Large intestine (tissue), 3 donors: Measurements from ENCODE around the gene GINS3. TPM values are rescaled to one million over a fixed set of nuclear protein-coding genes. Genes with fewer than 3 reads are reported as not detected.
"Not testable (repeated sequence)": the region's sequence is repeated elsewhere in the genome, so short reads cannot be mapped to it uniquely, and the experiment has no call there.

Experiments used
- DNase-seq, 2 donors: peaks; one replicate each; pipeline versions ENCODE4 v3.0.0 to v3.0.0-alpha.2; 2013
- H3K27ac ChIP-seq: one replicate; pipeline ENCODE4 v1.5.1; 2013; ENCODE audit warnings: low read length
- H3K27me3 ChIP-seq: 2 replicates; pipeline ENCODE4 v1.6.1; 2013; ENCODE audit warnings: low read length; ENCODE audit not compliant: control insufficient read depth, insufficient read depth
- H3K36me3 ChIP-seq: 2 replicates; pipeline ENCODE4 v1.6.1; 2013; ENCODE audit warnings: low read length; ENCODE audit not compliant: control insufficient read depth, insufficient read depth
- H3K4me1 ChIP-seq: one replicate; pipeline ENCODE4 v1.6.1; 2013; ENCODE audit warnings: low read length; ENCODE audit not compliant: control insufficient read depth, insufficient read depth
- H3K4me3 ChIP-seq: one replicate; pipeline ENCODE4 v1.5.1; 2013; ENCODE audit warnings: low read length
- H3K9me3 ChIP-seq: one replicate; pipeline ENCODE4 v1.6.1; 2013; ENCODE audit warnings: mild to moderate bottlenecking, low read depth, low read length, moderate library complexity; ENCODE audit not compliant: control insufficient read depth
- WGBS: methylation state at CpG from one replicate; pipeline ENCODE4 v1.1.5; 2013; ENCODE audit warnings: low lambda C conversion rate; ENCODE audit not compliant: insufficient coverage; 5-methylcytosine and 5-hydroxymethylcytosine counted together
- polyA plus RNA-seq: library from polyadenylated mRNA; unstranded; fragments of 120-200 nt; gene quantifications from one replicate; pipeline ENCODE4 v1.2.1, GENCODE V29; 2013

The GINS3 gene
- polyA plus RNA-seq, 1 donor: 7.6 TPM

DNA sequence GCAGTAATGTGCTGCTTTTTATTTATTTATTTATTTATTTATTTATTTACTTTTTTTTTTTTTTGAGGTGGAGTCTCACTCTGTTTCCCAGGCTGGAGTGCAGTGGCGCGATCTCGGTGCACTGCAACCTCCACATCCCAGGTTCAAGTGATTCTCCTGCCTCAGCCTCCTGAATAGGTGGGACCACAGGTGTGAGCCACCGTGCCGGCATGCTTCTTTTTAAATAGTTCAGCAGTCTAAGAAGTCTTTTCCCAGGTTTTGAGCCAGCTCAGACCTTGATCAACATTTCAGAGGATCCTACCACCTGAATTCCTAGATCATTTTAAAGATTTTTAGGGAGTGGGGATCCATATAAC lies 20.3 kb downstream of the GINS3 start:
- WGBS: no CpG with 5 or more reads among the region's 5 CpGs
- H3K36me3 ChIP-seq, H3K4me3 ChIP-seq, DNase-seq, H3K27ac ChIP-seq, H3K27me3 ChIP-seq, H3K4me1 ChIP-seq, H3K9me3 ChIP-seq: not testable (repeated sequence)

DNA sequence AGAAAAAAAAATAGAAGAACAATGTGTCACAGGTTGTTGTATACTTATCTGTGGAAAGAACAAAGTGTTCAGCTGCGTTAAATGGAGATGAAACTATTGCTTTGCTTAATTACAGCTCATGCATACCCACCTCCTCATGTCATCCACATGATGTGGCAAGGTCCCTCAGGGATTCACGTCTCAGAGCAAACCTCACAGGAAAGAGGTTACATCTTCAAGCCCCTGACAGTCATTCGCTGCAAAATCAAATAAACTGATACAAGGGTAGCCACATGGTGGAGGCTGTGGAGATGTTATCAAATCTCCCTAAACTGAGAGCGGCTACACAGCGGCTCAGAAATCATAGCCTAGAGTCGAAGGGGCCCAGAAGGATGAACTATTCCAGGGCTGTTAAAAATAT lies 21.1 kb downstream of the GINS3 start:
- no peak for DNase-seq
- no CpG with 5 or more reads among the region's 6 CpGs for WGBS
- H3K36me3 ChIP-seq: no peaks in the 10 kb centered on the region

DNA sequence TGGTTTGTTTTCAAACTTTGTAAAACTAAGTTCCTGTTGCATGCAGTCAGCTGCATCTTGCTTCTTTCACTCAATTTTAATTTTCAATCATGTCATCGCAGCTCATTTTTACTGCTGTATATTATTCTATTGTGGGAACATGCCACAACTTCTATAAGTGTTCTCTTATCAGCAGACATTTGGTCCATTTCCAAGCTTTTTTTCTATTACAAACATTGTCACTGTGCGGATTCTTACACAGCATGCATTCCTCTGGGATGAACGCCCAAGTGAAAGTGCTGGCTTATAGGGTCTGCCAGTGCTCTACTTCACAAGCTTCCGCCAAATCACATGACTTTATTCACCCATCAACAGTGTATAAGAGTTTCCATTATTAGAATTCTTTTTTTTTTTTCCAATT lies 22.7 kb downstream of the GINS3 start:
- H3K4me3 ChIP-seq: no peak overlapping the region
- no peaks in the 10 kb centered on the region for H3K27me3 ChIP-seq
- 60% methylated on average over 1 of the region's 4 CpGs for WGBS
- DNase-seq: no peak
- H3K27ac ChIP-seq: no peak overlapping the region
- no peaks in the 10 kb centered on the region for H3K9me3 ChIP-seq
- H3K36me3 ChIP-seq: no peaks in the 10 kb centered on the region
- H3K4me1 ChIP-seq: no peaks in the 10 kb centered on the region

More for the DNA sequence above, 21.1 kb downstream of the GINS3 start:
- Histone ChIP-seq H3K9me3 (no peaks in the 10 kb centered on the region), H3K4me1 (no peaks in the 10 kb centered on the region), H3K27me3 (no peaks in the 10 kb centered on the region), H3K4me3 (no peak overlapping the region), H3K27ac (no peak overlapping the region)

- not testable (repeated sequence) for H3K4me1 ChIP-seq, H3K9me3 ChIP-seq, DNase-seq, H3K4me3 ChIP-seq, H3K27me3 ChIP-seq, H3K27ac ChIP-seq, H3K36me3 ChIP-seq
- no CpG with 5 or more reads among the region's 5 CpGs for WGBS
These were observed 23.7 kb downstream of the GINS3 start for GRCh38 chr16:58415961-58416360.

GRCh38 chr16:58417035-58417434 lies 24.8 kb downstream of the GINS3 start:
- DNase-seq: no peak
- no peak overlapping the region for H3K4me3 ChIP-seq
- H3K9me3 ChIP-seq: no peaks in the 10 kb centered on the region
- no peaks in the 10 kb centered on the region for H3K36me3 ChIP-seq
- H3K27ac ChIP-seq: no peak overlapping the region
- H3K4me1 ChIP-seq: no peaks in the 10 kb centered on the region
- H3K27me3 ChIP-seq: no peaks in the 10 kb centered on the region
- 100% methylated on average over 1 of the region's 10 CpGs for WGBS

- H3K27ac ChIP-seq: no peak overlapping the region
- no peaks in the 10 kb centered on the region for H3K9me3 ChIP-seq
- H3K27me3 ChIP-seq: no peaks in the 10 kb centered on the region
- DNase-seq: no peak
- H3K4me3 ChIP-seq: no peak overlapping the region
- no peaks in the 10 kb centered on the region for H3K4me1 ChIP-seq
- H3K36me3 ChIP-seq: no peaks in the 10 kb centered on the region
- WGBS: no CpG with 5 or more reads among the region's 5 CpGs
These were observed 25.3 kb downstream of the GINS3 start for GRCh38 chr16:58417600-58417999.

- Histone ChIP-seq H3K36me3 (no peaks in the 10 kb centered on the region), H3K27ac (no peak overlapping the region), H3K27me3 (no peaks in the 10 kb centered on the region), H3K4me3 (no peak overlapping the region), H3K9me3 (no peaks in the 10 kb centered on the region), H3K4me1 (no peaks in the 10 kb centered on the region)
- WGBS: no CpG with 5 or more reads among the region's 7 CpGs
- DNase-seq: no peak
These were observed 25.8 kb downstream of the GINS3 start for GRCh38 chr16:58418026-58418425.

DNA sequence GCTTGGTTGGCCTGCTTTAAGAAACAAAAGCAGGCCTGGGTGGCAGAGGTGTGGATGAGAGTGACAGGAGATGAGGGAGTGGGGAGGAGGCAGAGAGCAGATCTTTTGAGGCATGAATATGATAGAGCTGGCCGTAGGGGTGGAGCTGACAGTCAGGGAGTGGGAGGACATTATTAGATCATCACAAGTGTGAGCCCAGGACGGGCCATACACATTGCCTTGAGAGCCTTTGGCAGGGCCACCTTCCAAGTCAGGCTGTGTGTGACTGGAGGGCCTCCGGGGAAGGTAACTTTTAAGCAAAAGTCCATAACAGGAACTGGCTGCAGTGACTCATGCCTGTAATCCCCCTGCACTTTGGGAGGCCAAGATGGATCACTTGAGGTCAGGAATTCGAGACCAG lies 26.3 kb downstream of the GINS3 start:
- Histone ChIP-seq H3K9me3 (no peaks in the 10 kb centered on the region), H3K4me3 (no peak overlapping the region), H3K27me3 (no peaks in the 10 kb centered on the region), H3K27ac (no peak overlapping the region), H3K36me3 (no peaks in the 10 kb centered on the region), H3K4me1 (no peaks in the 10 kb centered on the region)
- DNase-seq: no peak
- no CpG with 5 or more reads among the region's 4 CpGs for WGBS

DNA sequence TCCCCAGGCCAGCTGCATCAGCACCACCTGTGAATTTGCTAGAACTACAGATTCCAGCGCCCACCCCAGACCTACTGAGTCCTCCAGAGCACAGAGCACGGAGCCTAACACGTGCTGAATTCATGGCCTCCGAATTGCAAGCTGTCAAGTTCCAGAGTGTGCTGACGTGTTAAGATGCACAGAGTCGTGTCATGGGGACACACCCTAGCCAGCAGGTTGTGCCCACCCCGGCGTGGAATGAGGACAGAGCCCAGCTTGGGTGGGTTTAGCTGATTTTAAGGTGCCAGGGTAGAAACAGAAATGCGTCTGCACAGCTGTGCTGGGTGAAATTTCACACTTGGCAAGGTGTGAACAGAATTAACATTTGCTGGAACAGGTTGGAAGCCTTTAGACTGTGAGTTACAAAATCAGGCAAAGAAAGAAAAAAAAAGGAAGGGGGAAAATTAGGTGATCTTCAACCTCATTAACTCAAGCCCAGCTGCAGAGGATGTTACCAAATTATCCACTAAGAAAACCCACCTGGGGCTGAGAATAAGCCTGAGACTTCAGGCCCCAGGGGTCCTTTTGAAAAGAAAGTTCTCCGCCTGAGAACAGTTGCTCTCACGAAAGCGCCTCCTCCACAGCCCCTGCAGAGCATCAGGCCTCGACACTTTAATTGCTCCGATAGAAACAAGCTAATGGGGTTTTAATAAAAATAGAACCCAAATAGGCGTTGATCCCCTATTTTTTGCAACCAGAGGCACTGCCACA lies 27.1 kb downstream of the GINS3 start:
- Histone ChIP-seq H3K27ac (no peak overlapping the region), H3K36me3 (no peaks in the 10 kb centered on the region), H3K4me3 (no peak overlapping the region), H3K4me1 (no peaks in the 10 kb centered on the region), H3K27me3 (no peaks in the 10 kb centered on the region), H3K9me3 (no peaks in the 10 kb centered on the region)
- 80% methylated on average over 2 of the region's 15 CpGs for WGBS
- no peak for DNase-seq

DNA sequence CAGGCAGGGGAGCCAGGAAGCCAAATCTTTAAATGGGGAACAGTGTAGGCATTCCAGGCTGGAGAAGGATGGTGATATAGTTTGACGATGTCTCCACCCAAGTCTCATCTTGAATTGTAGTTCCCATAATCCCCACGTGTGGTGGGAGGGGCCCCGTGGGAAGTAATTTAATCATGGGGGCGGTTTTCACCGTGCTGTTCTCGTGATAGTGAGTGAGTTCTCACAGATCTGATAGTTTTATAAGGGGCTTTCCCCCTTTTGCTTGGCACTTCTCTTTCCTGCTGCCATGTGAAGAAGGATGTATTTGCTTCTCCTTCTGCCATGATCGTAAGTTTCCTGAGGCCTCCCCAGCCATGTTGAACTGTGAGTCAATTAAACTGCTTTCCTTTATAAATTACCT lies 28.8 kb downstream of the GINS3 start:
- Histone ChIP-seq H3K4me1 (no peaks in the 10 kb centered on the region), H3K27ac (no peak overlapping the region), H3K9me3 (no peaks in the 10 kb centered on the region), H3K27me3 (no peaks in the 10 kb centered on the region), H3K36me3 (no peaks in the 10 kb centered on the region), H3K4me3 (no peak overlapping the region)
- DNase-seq: no peak
- no CpG with 5 or more reads among the region's 7 CpGs for WGBS

- Histone ChIP-seq H3K4me1 (no peaks in the 10 kb centered on the region), H3K9me3 (no peaks in the 10 kb centered on the region), H3K27me3 (no peaks in the 10 kb centered on the region), H3K27ac (no peak overlapping the region), H3K36me3 (no peaks in the 10 kb centered on the region), H3K4me3 (no peak overlapping the region)
- DNase-seq: peak in 1 of 2 donors; percentile 8
- no CpG with 5 or more reads among the region's 5 CpGs for WGBS
These were observed 29.3 kb downstream of the GINS3 start for GRCh38 chr16:58421529-58421928.
